H1 (cell line): ENCODE data around the gene CNOT6. TPM values are rescaled to one million over a fixed set of nuclear protein-coding genes. Genes with fewer than 3 reads are reported as not detected.

Experiments used
- CTCF ChIA-PET: fragments of 300-600 bp; sonication (Branson Sonifier 250); formaldehyde crosslinking; loops from one replicate; lab custom pipeline; 2021; ENCODE audit not compliant: partially characterized antibody; lab: Charles Lee
- POLR2A ChIA-PET: fragments of 300-600 bp; sonication (Branson Sonifier 250); formaldehyde crosslinking; loops from one replicate; lab custom pipeline; 2021; ENCODE audit warnings: inconsistent platforms; ENCODE audit not compliant: partially characterized antibody; lab: Charles Lee
- DNase-seq, 2 experiments: peaks; one replicate each; pipeline versions ENCODE4 v3.0.0 to v3.0.0-alpha.2; 2010 to 2022; ENCODE audit warnings: low spot score in 2 of 2, low read depth in 1 of 2, mixed read lengths in 1 of 2
- FAIRE-seq: peaks from 2 replicates; lab custom pipeline; 2011; peaks lifted over from hg19 to GRCh38; lab: Jason Lieb, UNC
- H2AFZ ChIP-seq: 2 replicates; pipeline ENCODE4 v1.8.1; 2012; ENCODE audit warnings: low read length, inconsistent platforms
- H2AK5ac ChIP-seq: 2 replicates; pipeline ENCODE4 v1.6.1; 2013; ENCODE audit warnings: low read depth, low read length
- H2BK120ac ChIP-seq: replicated peaks from 2 replicates; pipeline ENCODE3; 2013; ENCODE audit warnings: low read depth, low read length, inconsistent platforms
- H2BK12ac ChIP-seq: 2 replicates; pipeline ENCODE4 v1.6.1; 2013; ENCODE audit warnings: low read depth, low read length
- H2BK15ac ChIP-seq: 2 replicates; pipeline ENCODE4 v1.6.1; 2013; ENCODE audit warnings: low read length
- H2BK20ac ChIP-seq: 2 replicates; pipeline ENCODE4 v1.6.1; 2013; ENCODE audit warnings: low read length
- H2BK5ac ChIP-seq: 2 replicates; pipeline ENCODE4 v1.6.1; 2013; ENCODE audit warnings: low read depth, low read length
- H3K14ac ChIP-seq: 2 replicates; pipeline ENCODE4 v1.6.1; 2013; ENCODE audit warnings: inconsistent platforms; ENCODE audit not compliant: insufficient read length
- H3K18ac ChIP-seq: 2 replicates; pipeline ENCODE4 v1.6.1; 2013; ENCODE audit warnings: low read length; ENCODE audit errors: extremely low read depth
- H3K23ac ChIP-seq: 2 replicates; pipeline ENCODE4 v1.6.1; 2013; ENCODE audit warnings: inconsistent platforms; ENCODE audit not compliant: insufficient read length
- H3K23me2 ChIP-seq: 2 replicates; pipeline ENCODE4 v1.6.1; 2013; ENCODE audit warnings: low read depth, low read length
- H3K27ac ChIP-seq: 2 replicates; pipeline ENCODE4 v1.6.1; 2011; ENCODE audit warnings: low read depth, low read length, inconsistent platforms
- H3K27me3 ChIP-seq, 4 experiments: replicated peaks in 1 of 4; 1 replicate in 1 of 4; 2 replicates in 3 of 4; pipeline versions ENCODE4 v1.6.1 to v1.8.1; 2011 to 2013; ENCODE audit warnings: low read length in 3 of 4, mild to moderate bottlenecking in 3 of 4, inconsistent platforms in 2 of 4, mixed read lengths in 2 of 4, moderate library complexity in 1 of 4; ENCODE audit not compliant: control insufficient read depth in 3 of 4, insufficient read depth in 3 of 4; ENCODE audit errors: extremely low read depth in 1 of 4
- H3K36me3 ChIP-seq, 4 experiments: 2 replicates each; pipeline versions ENCODE4 v1.6.1 to v1.8.1; 2011 to 2013; ENCODE audit warnings: mild to moderate bottlenecking in 4 of 4, low read length in 3 of 4, moderate library complexity in 2 of 4, control low read depth in 1 of 4, inconsistent platforms in 1 of 4; ENCODE audit not compliant: insufficient read depth in 4 of 4, control insufficient read depth in 2 of 4
- H3K4ac ChIP-seq: replicated peaks from 2 replicates; pipeline ENCODE3; 2013; ENCODE audit warnings: low read length, low read depth, mixed read lengths, inconsistent platforms; ENCODE audit not compliant: insufficient read length
- H3K4me1 ChIP-seq, 4 experiments: replicated peaks in 1 of 4; 1 replicate in 1 of 4; 2 replicates in 3 of 4; pipeline versions ENCODE4 v1.6.1 to v1.8.1; 2011 to 2013; ENCODE audit warnings: low read length in 3 of 4, inconsistent platforms in 2 of 4, mixed read lengths in 1 of 4; ENCODE audit not compliant: insufficient read depth in 4 of 4, control insufficient read depth in 3 of 4
- H3K4me2 ChIP-seq, 2 experiments: 2 replicates each; pipeline versions ENCODE4 v1.6.1 to v1.8.1; 2011 to 2013; ENCODE audit warnings: low read depth in 2 of 2, low read length in 2 of 2, control low read depth in 1 of 2, inconsistent platforms in 1 of 2, mild to moderate bottlenecking in 1 of 2; ENCODE audit not compliant: insufficient read depth in 1 of 2
- H3K4me3 ChIP-seq, 4 experiments: fragments of 200-600, 300-600 bp in 1 of 4; sonication (generic), shearing (Covaris generic), sonication (Bioruptor Twin) in 1 of 4; 2 replicates each; pipeline versions ENCODE4 v1.5.1 to v1.8.1; 2011 to 2016; ENCODE audit warnings: low read length in 4 of 4, low read depth in 3 of 4, control low read depth in 2 of 4, inconsistent platforms in 2 of 4, mild to moderate bottlenecking in 2 of 4, mixed read lengths in 1 of 4, moderate library complexity in 1 of 4; ENCODE audit not compliant: insufficient read depth in 2 of 4; ENCODE audit errors: extremely low read depth in 1 of 4
- H3K56ac ChIP-seq: replicated peaks from 2 replicates; pipeline ENCODE3; 2013; ENCODE audit warnings: low read depth, mild to moderate bottlenecking, mixed read lengths, low read length, inconsistent platforms; ENCODE audit not compliant: insufficient read length
- H3K79me1 ChIP-seq: 2 replicates; pipeline ENCODE4 v1.6.1; 2013; ENCODE audit warnings: low read depth, low read length, control low read depth
- H3K79me2 ChIP-seq, 2 experiments: 2 replicates each; pipeline versions ENCODE4 v1.6.1 to v1.8.1; 2012 to 2013; ENCODE audit warnings: low read length in 2 of 2, mild to moderate bottlenecking in 2 of 2, inconsistent platforms in 1 of 2; ENCODE audit not compliant: insufficient read depth in 2 of 2, control insufficient read depth in 1 of 2
- H3K9ac ChIP-seq, 4 experiments: replicated peaks in 1 of 4; 1 replicate in 1 of 4; 2 replicates in 3 of 4; pipeline versions ENCODE4 v1.6.1 to v1.8.1; 2011 to 2013; ENCODE audit warnings: low read depth in 3 of 4, low read length in 3 of 4, control low read depth in 2 of 4, mild to moderate bottlenecking in 2 of 4, moderate library complexity in 2 of 4, inconsistent platforms in 1 of 4; ENCODE audit errors: extremely low read depth in 1 of 4
- H3K9me3 ChIP-seq, 2 experiments: 2 replicates each; pipeline versions ENCODE4 v1.6.1 to v1.8.1; 2012 to 2013; ENCODE audit warnings: mild to moderate bottlenecking in 2 of 2, moderate library complexity in 2 of 2, control low read depth in 1 of 2, inconsistent platforms in 1 of 2, low read depth in 1 of 2, low read length in 1 of 2, mixed read lengths in 1 of 2; ENCODE audit not compliant: insufficient read depth in 2 of 2
- H4K20me1 ChIP-seq, 2 experiments: replicated peaks in 1 of 2; 2 replicates each; pipeline versions ENCODE3 to v1.8.1; 2011 to 2013; ENCODE audit warnings: inconsistent platforms in 2 of 2, low read length in 2 of 2, mild to moderate bottlenecking in 1 of 2; ENCODE audit not compliant: insufficient read depth in 2 of 2, control insufficient read depth in 1 of 2
- H4K5ac ChIP-seq: 2 replicates; pipeline ENCODE4 v1.6.1; 2013; ENCODE audit warnings: low read length, low read depth, mixed read lengths, inconsistent platforms; ENCODE audit not compliant: insufficient read length
- H4K8ac ChIP-seq: 2 replicates; pipeline ENCODE4 v1.8.0; 2013; ENCODE audit warnings: mild to moderate bottlenecking, moderate library complexity, low read length, inconsistent platforms; ENCODE audit not compliant: insufficient read depth; ENCODE audit errors: extremely low read depth
- H4K91ac ChIP-seq: replicated peaks from 2 replicates; pipeline ENCODE3; 2013; ENCODE audit warnings: low read length, mixed read lengths, inconsistent platforms; ENCODE audit not compliant: insufficient read length
- BRCA1 ChIP-seq: IDR thresholded peaks from 2 replicates; pipeline ENCODE4 v1.6.1; 2012; ENCODE audit warnings: low read depth, low read length, improper control_type of control experiment
- CBX5 ChIP-seq: fragments of 300-800, 300-1000 bp; sonication (generic); IDR thresholded peaks from 2 replicates; pipeline ENCODE4 v1.7.1; 2016; ENCODE audit warnings: antibody characterized with exemption, low read length, low read depth
- CEBPB ChIP-seq: IDR thresholded peaks from 2 replicates; pipeline ENCODE4 v1.6.1; 2012; ENCODE audit warnings: low read depth, low read length
- RXRA ChIP-seq: IDR thresholded peaks from 2 replicates; pipeline ENCODE4 v1.6.1; 2011; ENCODE audit warnings: low read depth, mild to moderate bottlenecking, low read length, moderate library complexity; ENCODE audit not compliant: insufficient read depth
- SP2 ChIP-seq: IDR thresholded peaks from 2 replicates; pipeline ENCODE4 v1.6.1; 2012; ENCODE audit warnings: mild to moderate bottlenecking, low read length, inconsistent platforms
- SRF ChIP-seq: IDR thresholded peaks from 2 replicates; pipeline ENCODE4 v1.6.1; 2011; ENCODE audit warnings: mild to moderate bottlenecking, low read depth, low read length, moderate library complexity
- TAF7 ChIP-seq: optimal IDR thresholded peaks from 2 replicates; pipeline ENCODE3; 2011; ENCODE audit warnings: low read depth, mild to moderate bottlenecking, inconsistent platforms, low read length, moderate library complexity, borderline replicate concordance
- ZNF274 ChIP-seq: IDR thresholded peaks from 2 replicates; pipeline ENCODE4 v1.7.0; 2012; ENCODE audit warnings: low read length, borderline replicate concordance; ENCODE audit errors: extremely low read depth
- WGBS, 2 experiments: shearing (Covaris generic) in 1 of 2; methylation state at CpG; one replicate each; pipeline versions ENCODE4 v1.1.6 to v1.1.7; 2013 to 2015; ENCODE audit warnings: low lambda C conversion rate in 2 of 2, mixed read lengths in 2 of 2, inconsistent platforms in 1 of 2, low coverage in 1 of 2, missing lambda C conversion rate in 1 of 2; ENCODE audit not compliant: insufficient replicate concordance in 2 of 2, insufficient coverage in 1 of 2, insufficient read length in 1 of 2; ENCODE audit errors: extremely low coverage in 1 of 2, missing lambda C conversion rate in 1 of 2; 5-methylcytosine and 5-hydroxymethylcytosine counted together
- polyA plus RNA-seq, 7 experiments: library from polyadenylated mRNA; depleted of rRNA in 3 of 7; stranded (reverse) in 5 of 7; unstranded in 2 of 7; fragments of >200 nt in 5 of 7; fragments of 200-250 nt in 2 of 7; gene quantifications; 1 replicate in 5 of 7; 2 replicates in 1 of 7; 4 replicates in 1 of 7; pipeline versions ENCODE4 v1.2.1 to v1.2.3, GENCODE V29; 2011 to 2013; ENCODE audit warnings: missing spikeins in 2 of 7, mixed read lengths in 2 of 7
- total RNA-seq: library from RNA; stranded (reverse); fragmentation: NEBNext Ultra II Directional; extraction: Animal tissue kit (Norgen Biotek cat#: 25700); gene quantifications from 2 replicates; pipeline ENCODE4 v1.2.1, GENCODE V29; 2021

Gene CNOT6
- total and polyA plus RNA-seq, 2 of the 8 experiments (the other 6 are each of a cell fraction or from before 2014, with no cell fraction given), result 10.7 to 45.4 TPM

GRCh38 chr5:180599981-180600553 lies 105.9 kb downstream of the CNOT6 start:
- no peak overlapping the region for H3K9ac ChIP-seq
- H4K20me1 ChIP-seq, result no peaks in the 10 kb centered on the region
- no peaks in the 10 kb centered on the region for H3K79me1 ChIP-seq
- 84% methylated on average over 16 of the region's 16 CpGs; no CpG with 5 or more reads in 1 of the 2 experiments for WGBS, 2 experiments
- no peak overlapping the region for H3K4me3 ChIP-seq
- DNase-seq (no peak), FAIRE-seq (no peak)
- H2BK15ac ChIP-seq, result no peak overlapping the region
- H3K27ac ChIP-seq, result no peak overlapping the region
- H3K36me3 ChIP-seq, result no peaks in the 10 kb centered on the region
- H3K9me3 ChIP-seq, result no peaks in the 10 kb centered on the region
- H3K4me1 ChIP-seq, result no peaks in the 10 kb centered on the region; a peak in 1 of 7 replicates
- no peak overlapping the region for H4K8ac ChIP-seq
- no peak overlapping the region for H2BK20ac ChIP-seq
- no peaks in the 10 kb centered on the region for H3K79me2 ChIP-seq
- H2AK5ac ChIP-seq, result no peak overlapping the region
- H3K56ac ChIP-seq, result no peak overlapping the region
- peaks cover 2% of the 10 kb centered on the region; the same call in 1 of the 2 replicates for H3K23me2 ChIP-seq
- POLR2A ChIA-PET, result no interaction called here
- H3K4ac ChIP-seq, result no peak overlapping the region
- no peak overlapping the region; the same call in 1 of the 2 replicates for H3K18ac ChIP-seq
- H2BK120ac ChIP-seq, result no peak overlapping the region
- H3K4me2 ChIP-seq, result no peak overlapping the region
- no peak overlapping the region for H3K23ac ChIP-seq
- H2AFZ ChIP-seq, result no peak overlapping the region
- H2BK5ac ChIP-seq, result no peak overlapping the region
- H3K27me3 ChIP-seq, result peaks cover 0 to 1% (median 0%) of the 10 kb centered on the region in 4 experiments; a peak in 1 of 7 replicates
- TF ChIP-seq ZNF274 (no peak), SRF (no peak), SP2 (no peak), CEBPB (no peak), CBX5 (no peak), RXRA (no peak), TAF7 (no peak), BRCA1 (no peak)
- no peak overlapping the region for H3K14ac ChIP-seq
- H4K91ac ChIP-seq, result no peak overlapping the region
- CTCF ChIA-PET, result interaction anchor here (2.0 kb wide), 1 partner anchor 12 kb away, joined by 6 read pairs; no protein-coding TSS in a partner anchor
- H2BK12ac ChIP-seq, result no peak overlapping the region
- H4K5ac ChIP-seq, result no peak overlapping the region
